GM12891 (cell line): ENCODE measurements around the gene CAMTA1.
"Not testable (repeated sequence)": the region's sequence is repeated elsewhere in the genome, so short reads cannot be mapped to it uniquely, and the experiment has no call there.

Experiments used
- DNase-seq: peaks from one replicate; pipeline ENCODE4 v3.0.0; 2011; ENCODE audit warnings: low spot score; ENCODE audit not compliant: insufficient read length
- FAIRE-seq: peaks from 2 replicates; lab custom pipeline; 2011; peaks lifted over from hg19 to GRCh38; lab: Jason Lieb, UNC
- PAX5 ChIP-seq: IDR thresholded peaks from 2 replicates; pipeline ENCODE4 v1.6.1; 2011; ENCODE audit warnings: low read length, moderate library complexity, mild to moderate bottlenecking; ENCODE audit not compliant: insufficient read depth, severe bottlenecking
- POLR2A ChIP-seq: IDR thresholded peaks from 2 replicates; pipeline ENCODE4 v1.6.1; 2011; ENCODE audit warnings: low read depth, low read length, control low read depth
- POLR2AphosphoS5 ChIP-seq: IDR thresholded peaks from 2 replicates; pipeline ENCODE4 v1.6.1; 2011; ENCODE audit warnings: low read depth, low read length, control low read depth
- POU2F2 ChIP-seq: IDR thresholded peaks from 2 replicates; pipeline ENCODE4 v1.6.1; 2011; ENCODE audit warnings: low read depth, mild to moderate bottlenecking, control low read depth, low read length, moderate library complexity
- SPI1 ChIP-seq: IDR thresholded peaks from 2 replicates; pipeline ENCODE4 v1.6.1; 2011; ENCODE audit warnings: low read depth, low read length, control low read depth
- TAF1 ChIP-seq: IDR thresholded peaks from 2 replicates; pipeline ENCODE4 v1.6.1; 2011; ENCODE audit warnings: low read depth, low read length, control low read depth

CAMTA1 gene

GRCh38 chr1:7375781-7376660 lies 590.8 kb downstream of the CAMTA1 start:
- DNase-seq = no peak
- FAIRE-seq = no peak
- TF ChIP-seq TAF1 = no peak
- no peak for TF ChIP-seq POLR2AphosphoS5
- no peak for TF ChIP-seq PAX5
- TF ChIP-seq SPI1 = no peak
- no peak for TF ChIP-seq POLR2A
- TF ChIP-seq POU2F2 = no peak

- no peak for DNase-seq
- FAIRE-seq = no peak
- no peak for TF ChIP-seq POLR2AphosphoS5
- no peak for TF ChIP-seq PAX5
- TF ChIP-seq SPI1 = no peak
- TF ChIP-seq POLR2A = no peak
- TF ChIP-seq POU2F2 = no peak
- no peak for TF ChIP-seq TAF1
Measured at GRCh38 chr1:7376676-7377075, 591.4 kb downstream of the CAMTA1 start.

- DNase-seq = no peak
- TF ChIP-seq PAX5 = no peak
- no peak for TF ChIP-seq POLR2A
- TF ChIP-seq POU2F2 = no peak
- no peak for TF ChIP-seq TAF1
- no peak for TF ChIP-seq POLR2AphosphoS5
- TF ChIP-seq SPI1 = no peak
Measured at GRCh38 chr1:7378346-7379130, 593.3 kb downstream of the CAMTA1 start.

GRCh38 chr1:7379441-7379971 lies 594.3 kb downstream of the CAMTA1 start:
- no peak for DNase-seq
- TF ChIP-seq POLR2AphosphoS5 (no peak), PAX5 (no peak), POLR2A (no peak), POU2F2 (no peak), SPI1 (no peak), TAF1 (no peak)
- FAIRE-seq = no peak

More at GRCh38 chr1:7378346-7379130, 593.3 kb downstream of the CAMTA1 start:
- no peak for FAIRE-seq

GRCh38 chr1:7380068-7380467 lies 594.8 kb downstream of the CAMTA1 start:
- FAIRE-seq, DNase-seq: not testable (repeated sequence)

- TF ChIP-seq TAF1 (no peak), SPI1 (no peak), POLR2A (no peak), POU2F2 (no peak), PAX5 (no peak), POLR2AphosphoS5 (no peak)
- no peak for DNase-seq
- FAIRE-seq = no peak
Measured at GRCh38 chr1:7380712-7381111, 595.5 kb downstream of the CAMTA1 start.

GRCh38 chr1:7381729-7382128 lies 596.5 kb downstream of the CAMTA1 start:
- not testable (repeated sequence) for DNase-seq, FAIRE-seq

- TF ChIP-seq TAF1 = no peak
- DNase-seq (no peak), FAIRE-seq (no peak)
Measured at GRCh38 chr1:7382971-7383370, 597.7 kb downstream of the CAMTA1 start.

GRCh38 chr1:7383671-7384520 lies 598.6 kb downstream of the CAMTA1 start:
- no peak for TF ChIP-seq TAF1
- TF ChIP-seq POLR2AphosphoS5 = no peak
- TF ChIP-seq POU2F2 = no peak
- TF ChIP-seq PAX5 = no peak
- no peak for TF ChIP-seq SPI1
- no peak for TF ChIP-seq POLR2A
- no peak for FAIRE-seq
- no peak for DNase-seq

- DNase-seq (no peak), FAIRE-seq (no peak)
- no peak for TF ChIP-seq POLR2A
- TF ChIP-seq TAF1 = no peak
Measured at GRCh38 chr1:7384679-7385078, 599.4 kb downstream of the CAMTA1 start.
